OCI-M2 (cell line): Measurements from ENCODE around the gene TRMT1.
"Not testable (repeated sequence)": the region's sequence is repeated elsewhere in the genome, so short reads cannot be mapped to it uniquely, and the experiment has no call there.

Experiments used
- DNase-seq: peaks from one replicate; lab custom pipeline; 2025; ENCODE audit not compliant: unreplicated experiment; lab: John Stamatoyannopoulos, UW

TRMT1 gene

DNA sequence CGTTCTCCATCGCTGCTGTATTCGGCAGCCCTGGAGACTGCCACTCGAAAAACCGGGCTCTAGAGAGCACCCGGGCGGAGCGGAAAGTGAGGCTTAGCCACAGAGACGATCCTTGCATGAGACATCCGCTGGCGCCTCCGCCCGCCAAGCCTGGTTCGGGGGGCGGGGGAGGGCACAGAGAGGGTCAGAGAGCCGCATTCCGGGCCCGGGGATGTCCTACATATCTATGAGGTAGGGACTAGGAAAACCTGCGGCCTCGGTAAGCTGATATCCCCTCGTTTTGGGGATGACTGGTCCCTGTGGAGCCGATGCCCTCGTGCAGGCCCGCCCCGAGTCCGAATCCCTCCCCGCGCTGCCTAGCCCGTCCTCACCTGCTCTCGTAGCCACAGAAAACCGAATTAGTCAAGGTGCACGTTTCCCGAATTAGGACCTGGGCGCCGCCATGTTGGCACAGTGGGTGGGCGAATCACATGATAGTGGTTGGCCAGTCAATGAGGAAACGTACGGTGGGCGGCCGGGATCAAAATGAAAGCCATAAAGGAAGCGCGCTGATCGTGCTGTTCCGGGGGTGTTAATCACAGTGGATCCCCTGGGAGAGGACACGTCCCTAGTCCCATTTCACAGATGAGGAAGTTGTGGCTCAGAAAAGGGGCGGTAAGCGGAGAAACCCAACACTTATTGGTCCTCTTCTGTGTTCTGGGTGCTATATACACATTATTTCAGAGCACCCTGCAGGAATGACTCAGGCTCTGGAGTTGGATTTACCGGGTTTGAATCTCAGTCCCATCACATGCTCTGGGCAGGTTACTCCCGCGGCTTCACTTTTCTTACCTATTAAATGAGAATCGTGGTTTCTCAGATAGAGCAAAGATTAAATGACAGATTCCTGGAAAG is at the start of gene TRMT1:
TRMT1 (minus strand) TSS at position 459 of the 894 bp plus-strand sequence; CDS start at position 118, 341 bp downstream.
- peak; percentile 82 for DNase-seq

DNA sequence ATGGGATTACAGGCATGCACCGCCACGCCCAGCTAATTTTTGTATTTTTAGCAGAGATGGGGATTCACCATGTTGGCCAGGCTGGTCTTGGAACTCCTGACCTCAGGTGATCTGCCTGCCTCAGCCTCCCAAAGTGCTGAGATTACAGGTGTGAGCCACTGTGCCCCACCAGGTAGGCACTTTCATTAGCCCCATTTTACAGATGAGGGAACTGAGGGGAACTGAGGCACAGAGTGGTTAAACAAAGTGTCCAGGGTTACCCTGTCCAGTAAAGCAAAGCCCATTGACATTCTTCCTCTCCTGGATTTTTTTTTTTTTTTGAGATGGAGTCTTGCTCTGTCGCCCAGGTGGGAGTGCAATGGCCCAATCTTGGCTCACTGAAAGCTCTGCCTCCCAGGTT is 49.6 kb upstream of the TRMT1 start:
- DNase-seq: not testable (repeated sequence)

- no peak for DNase-seq
These were observed 48.8 kb upstream of the TRMT1 start for GRCh38 chr19:13165162-13165997.

- no peak for DNase-seq
These were observed 48.0 kb upstream of the TRMT1 start for GRCh38 chr19:13164343-13165161.

GRCh38 chr19:13163609-13164342 is 47.2 kb upstream of the TRMT1 start:
- no peak for DNase-seq

GRCh38 chr19:13162724-13163608 is 46.4 kb upstream of the TRMT1 start:
- DNase-seq: no peak

- DNase-seq: no peak
These were observed 44.0 kb upstream of the TRMT1 start for GRCh38 chr19:13160557-13160956.

- no peak for DNase-seq
These were observed 43.2 kb upstream of the TRMT1 start for GRCh38 chr19:13159713-13160112.

DNA sequence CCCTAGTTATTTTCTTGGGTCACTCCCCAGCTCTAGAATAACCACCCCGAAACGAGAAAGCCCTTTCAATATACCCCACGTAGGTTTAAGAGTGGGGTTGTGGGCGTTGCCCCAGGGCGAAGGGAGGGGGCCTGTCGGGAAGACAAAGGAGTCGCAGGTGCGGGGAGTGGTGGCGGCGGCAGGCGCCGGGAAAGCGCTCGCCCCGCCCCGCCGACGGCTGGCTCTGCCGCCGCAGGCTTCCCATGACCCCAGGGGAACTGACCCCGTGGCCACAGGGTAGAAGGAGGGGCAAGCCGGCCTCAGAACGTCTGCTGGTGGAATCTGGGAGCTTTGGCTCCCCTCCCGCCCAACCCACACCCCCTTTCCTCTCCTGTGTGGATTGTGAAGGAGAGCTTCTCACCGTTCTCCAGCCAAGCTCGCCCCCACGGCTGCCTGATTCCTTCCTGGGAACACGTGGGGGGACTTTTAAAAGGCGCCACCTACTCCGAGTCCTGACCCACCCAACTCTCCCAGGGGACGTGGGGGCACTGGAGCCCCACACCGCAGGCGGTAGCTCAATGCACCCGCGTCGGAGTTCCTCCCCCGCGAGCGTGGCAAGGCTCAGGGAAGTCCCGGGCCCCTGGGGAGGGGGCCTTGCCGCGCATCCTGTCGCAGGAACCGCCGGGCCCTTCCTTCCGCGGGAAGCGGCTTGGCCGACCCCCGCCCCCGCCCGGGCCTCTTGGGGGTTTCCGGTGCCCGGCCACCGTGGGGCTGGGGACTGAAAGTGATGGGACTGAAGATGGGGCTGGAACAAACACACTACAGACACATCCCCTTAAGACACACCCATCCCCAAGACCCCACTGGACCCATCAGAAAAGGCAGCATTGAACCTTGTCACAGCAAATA is 39.2 kb upstream of the TRMT1 start:
- no peak for DNase-seq

- no peak for DNase-seq
These were observed 38.5 kb upstream of the TRMT1 start for GRCh38 chr19:13154911-13155471.

DNA sequence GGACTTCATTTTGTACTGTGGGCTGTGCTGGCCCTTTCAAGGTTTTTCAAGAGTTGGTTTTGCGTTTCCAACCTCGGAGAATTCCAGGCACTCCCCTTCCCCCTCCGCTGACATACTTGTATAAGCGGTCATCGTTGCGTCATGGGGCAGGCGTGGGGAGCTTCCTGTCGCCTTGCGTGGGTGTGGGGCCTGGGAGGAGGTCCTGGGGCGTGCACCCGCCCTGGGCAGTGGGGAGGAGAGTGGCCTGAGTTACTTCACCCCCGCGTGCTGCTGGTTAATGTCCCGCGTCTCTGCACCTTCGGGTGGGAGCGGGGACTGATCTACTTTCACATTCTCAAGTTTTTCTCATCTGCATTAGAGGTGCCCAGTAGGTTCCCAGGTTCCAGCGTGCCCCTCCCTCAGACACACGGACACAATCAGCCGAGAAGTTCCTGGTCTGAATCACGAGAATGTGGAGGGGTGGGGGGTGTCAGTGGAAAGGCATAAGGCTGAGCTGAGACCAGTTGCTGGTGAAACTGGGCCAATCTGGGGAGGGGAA is 37.8 kb upstream of the TRMT1 start:
- no peak for DNase-seq

- no peak for DNase-seq
These were observed 37.2 kb upstream of the TRMT1 start for GRCh38 chr19:13153569-13154240.

DNA sequence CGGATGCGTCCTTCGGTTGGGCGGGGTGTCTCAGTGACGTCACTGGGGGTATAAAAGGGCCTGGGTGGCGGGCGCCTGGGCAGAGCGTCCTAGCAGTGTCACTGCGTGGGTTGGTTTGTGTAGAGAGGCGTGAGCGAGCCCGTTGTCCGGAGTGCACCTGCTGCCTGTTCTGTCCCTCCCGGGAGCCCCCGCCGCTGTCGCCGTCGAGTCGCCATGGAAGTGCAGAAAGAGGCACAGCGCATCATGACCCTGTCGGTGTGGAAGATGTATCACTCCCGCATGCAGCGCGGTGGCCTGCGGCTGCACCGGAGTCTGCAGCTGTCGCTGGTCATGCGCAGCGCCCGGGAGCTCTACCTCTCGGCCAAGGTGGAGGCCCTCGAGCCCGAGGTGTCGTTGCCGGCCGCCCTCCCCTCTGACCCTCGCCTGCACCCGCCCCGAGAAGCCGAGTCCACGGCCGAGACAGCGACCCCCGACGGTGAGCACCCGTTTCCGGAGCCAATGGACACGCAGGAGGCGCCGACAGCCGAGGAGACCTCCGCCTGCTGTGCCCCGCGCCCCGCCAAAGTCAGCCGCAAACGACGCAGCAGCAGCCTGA is 36.5 kb upstream of the TRMT1 start:
- no peak for DNase-seq

GRCh38 chr19:13152356-13152973 is 35.9 kb upstream of the TRMT1 start:
- no peak for DNase-seq

GRCh38 chr19:13151605-13152355 is 35.2 kb upstream of the TRMT1 start:
- DNase-seq: no peak
